NCI-H524 treated with DMSO at 0.1 percent for 48 hours (cell line): Measurements from ENCODE around the gene CLEC3B.
A peak's percentile ranks its signal among the peaks of the same experiment; 100 is the strongest.
"Not testable (repeated sequence)": the region's sequence is repeated elsewhere in the genome, so short reads cannot be mapped to it uniquely, and the experiment has no call there.

Experiments
- DNase-seq: peaks from one replicate; lab custom pipeline; 2025; lab: John Stamatoyannopoulos, UW

Gene CLEC3B

GRCh38 chr3:45035441-45036301 lies 9.6 kb downstream of the CLEC3B start:
- no peak for DNase-seq

- DNase-seq: peak; percentile 67
Observed at GRCh38 chr3:45037720-45038455, 11.8 kb downstream of the CLEC3B start.

GRCh38 chr3:45041666-45042065 lies 15.6 kb downstream of the CLEC3B start:
- DNase-seq: no peak

GRCh38 chr3:45042162-45042561 lies 16.1 kb downstream of the CLEC3B start:
- DNase-seq: no peak

- no peak for DNase-seq
Observed at GRCh38 chr3:45043728-45044299, 17.7 kb downstream of the CLEC3B start.

- no peak for DNase-seq
Observed at GRCh38 chr3:45048244-45048643, 22.1 kb downstream of the CLEC3B start.

- DNase-seq: no peak
Observed at GRCh38 chr3:45049807-45050206, 23.7 kb downstream of the CLEC3B start.

GRCh38 chr3:45051685-45052084 lies 25.6 kb downstream of the CLEC3B start:
- DNase-seq: no peak

GRCh38 chr3:45053805-45054195 lies 27.7 kb downstream of the CLEC3B start:
- not testable (repeated sequence) for DNase-seq

GRCh38 chr3:45054196-45054857 lies 28.2 kb downstream of the CLEC3B start:
- no peak for DNase-seq

GRCh38 chr3:45055032-45055410 lies 28.9 kb downstream of the CLEC3B start:
- no peak for DNase-seq

- DNase-seq: no peak
Observed at GRCh38 chr3:45055411-45056143, 29.5 kb downstream of the CLEC3B start.

- DNase-seq: no peak
Observed at GRCh38 chr3:45056608-45057301, 30.7 kb downstream of the CLEC3B start.

- no peak for DNase-seq
Observed at GRCh38 chr3:45057557-45057956, 31.5 kb downstream of the CLEC3B start.

- no peak for DNase-seq
Observed at GRCh38 chr3:45059132-45059531, 33.0 kb downstream of the CLEC3B start.

- no peak for DNase-seq
Observed at GRCh38 chr3:45060165-45060892, 34.2 kb downstream of the CLEC3B start.

- DNase-seq: no peak
Observed at GRCh38 chr3:45062697-45063070, 36.6 kb downstream of the CLEC3B start.

- DNase-seq: no peak
Observed at GRCh38 chr3:45064512-45065372, 38.6 kb downstream of the CLEC3B start.

GRCh38 chr3:45065373-45065720 lies 39.2 kb downstream of the CLEC3B start:
- no peak for DNase-seq
